NCI-H446 (cell line): Measurements from ENCODE around the gene AKT3.

Experiments used
- DNase-seq, 2 experiments: peaks; one replicate each; lab custom pipeline; 2025; lab: John Stamatoyannopoulos, UW

AKT3 gene

GRCh38 chr1:243462929-243463697 is 386.9 kb downstream of the AKT3 start:
- no peak for DNase-seq

GRCh38 chr1:243461700-243462099 is 388.3 kb downstream of the AKT3 start:
- DNase-seq = no peak

- no peak for DNase-seq
These were observed 391.0 kb downstream of the AKT3 start for GRCh38 chr1:243459059-243459458.

- DNase-seq = no peak
These were observed 392.6 kb downstream of the AKT3 start for GRCh38 chr1:243457363-243457982.

GRCh38 chr1:243455760-243456651 is 394.0 kb downstream of the AKT3 start:
- no peak for DNase-seq

- no peak for DNase-seq
These were observed 395.6 kb downstream of the AKT3 start for GRCh38 chr1:243454328-243454997.

GRCh38 chr1:243452092-243452491 is 398.0 kb downstream of the AKT3 start:
- DNase-seq = no peak

GRCh38 chr1:243449373-243449772 is 400.7 kb downstream of the AKT3 start:
- DNase-seq = no peak

GRCh38 chr1:243447844-243448243 is 402.2 kb downstream of the AKT3 start:
- no peak for DNase-seq

GRCh38 chr1:243447347-243447746 is 402.7 kb downstream of the AKT3 start:
- no peak for DNase-seq

GRCh38 chr1:243443557-243443956 is 406.5 kb downstream of the AKT3 start:
- no peak for DNase-seq

- DNase-seq = no peak
These were observed 408.4 kb downstream of the AKT3 start for GRCh38 chr1:243441601-243442000.

GRCh38 chr1:243440406-243440805 is 409.6 kb downstream of the AKT3 start:
- DNase-seq = no peak

GRCh38 chr1:243438815-243439214 is 411.2 kb downstream of the AKT3 start:
- no peak for DNase-seq
